Trophoblast cell (in vitro differentiated cells and primary cell): ENCODE data around the gene SERPINA1.

ENCODE experiments used
- DNase-seq, 2 donors: peaks; one replicate each; pipeline ENCODE4 v3.0.0-alpha.2; 2016
- H2AFZ ChIP-seq: 2 replicates; pipeline ENCODE4 v1.6.1; 2013; ENCODE audit warnings: low read length, moderate library complexity, mild to moderate bottlenecking; ENCODE audit not compliant: insufficient read depth, poor library complexity
- H2AK5ac ChIP-seq: 2 replicates; pipeline ENCODE4 v1.6.1; 2013; ENCODE audit warnings: mild to moderate bottlenecking, low read length
- H2BK120ac ChIP-seq: 2 replicates; pipeline ENCODE4 v1.6.1; 2013; ENCODE audit warnings: low read length, mild to moderate bottlenecking, moderate library complexity; ENCODE audit not compliant: insufficient read depth, poor library complexity
- H2BK12ac ChIP-seq: 2 replicates; pipeline ENCODE4 v1.6.1; 2013; ENCODE audit warnings: mild to moderate bottlenecking, low read length, moderate library complexity
- H2BK5ac ChIP-seq: 2 replicates; pipeline ENCODE4 v1.6.1; 2013; ENCODE audit warnings: low read length, low read depth, moderate library complexity, mild to moderate bottlenecking; ENCODE audit not compliant: poor library complexity
- H3K14ac ChIP-seq: 2 replicates; pipeline ENCODE4 v1.6.1; 2013; ENCODE audit warnings: mild to moderate bottlenecking, low read length
- H3K18ac ChIP-seq: 2 replicates; pipeline ENCODE4 v1.6.1; 2013; ENCODE audit warnings: mild to moderate bottlenecking, low read length
- H3K23ac ChIP-seq: 2 replicates; pipeline ENCODE4 v1.6.1; 2013; ENCODE audit warnings: low read length
- H3K27ac ChIP-seq: 2 replicates; pipeline ENCODE4 v1.5.1; 2013; ENCODE audit warnings: low read depth, mild to moderate bottlenecking, inconsistent platforms, low read length, moderate library complexity
- H3K27me3 ChIP-seq: 2 replicates; pipeline ENCODE4 v1.6.1; 2013; ENCODE audit warnings: inconsistent platforms, mild to moderate bottlenecking, low read length, moderate library complexity; ENCODE audit not compliant: insufficient read depth
- H3K36me3 ChIP-seq, 2 experiments: 1 replicate in 1 of 2; 2 replicates in 1 of 2; pipeline ENCODE4 v1.6.1; 2013; ENCODE audit warnings: low read length in 2 of 2, mild to moderate bottlenecking in 2 of 2, moderate library complexity in 1 of 2; ENCODE audit not compliant: insufficient read depth in 2 of 2, control insufficient read depth in 1 of 2
- H3K4ac ChIP-seq: 2 replicates; pipeline ENCODE4 v1.6.1; 2013; ENCODE audit warnings: low read depth, mild to moderate bottlenecking, low read length, moderate library complexity
- H3K4me1 ChIP-seq, 2 experiments: 1 replicate in 1 of 2; 2 replicates in 1 of 2; pipeline ENCODE4 v1.6.1; 2013; ENCODE audit warnings: low read length in 2 of 2, mild to moderate bottlenecking in 2 of 2, moderate library complexity in 1 of 2; ENCODE audit not compliant: insufficient read depth in 2 of 2, control insufficient read depth in 1 of 2
- H3K4me2 ChIP-seq: 2 replicates; pipeline ENCODE4 v1.6.1; 2013; ENCODE audit warnings: inconsistent platforms, mild to moderate bottlenecking, low read length, moderate library complexity
- H3K4me3 ChIP-seq: 2 replicates; pipeline ENCODE4 v1.5.1; 2013; ENCODE audit warnings: mild to moderate bottlenecking, low read depth, low read length, inconsistent platforms
- H3K79me1 ChIP-seq: one replicate; pipeline ENCODE4 v1.6.1; 2013; ENCODE audit warnings: low read length
- H3K79me2 ChIP-seq: 2 replicates; pipeline ENCODE4 v1.6.1; 2013; ENCODE audit warnings: low read length, mild to moderate bottlenecking; ENCODE audit not compliant: control insufficient read depth, insufficient read depth, poor library complexity
- H3K9ac ChIP-seq: 2 replicates; pipeline ENCODE4 v1.6.1; 2013; ENCODE audit warnings: mild to moderate bottlenecking, low read length
- H3K9me3 ChIP-seq: 2 replicates; pipeline ENCODE4 v1.6.1; 2013; ENCODE audit warnings: low read depth, mild to moderate bottlenecking, control low read depth, inconsistent platforms, low read length; ENCODE audit not compliant: insufficient read depth
- H4K12ac ChIP-seq: 2 replicates; pipeline ENCODE4 v1.6.1; 2013; ENCODE audit warnings: low read depth, mild to moderate bottlenecking, low read length, moderate library complexity
- H4K8ac ChIP-seq: 2 replicates; pipeline ENCODE4 v1.6.1; 2013; ENCODE audit warnings: low read depth, mild to moderate bottlenecking, low read length, moderate library complexity
- H4K91ac ChIP-seq: one replicate; pipeline ENCODE4 v1.6.1; 2013; ENCODE audit warnings: low read depth, mild to moderate bottlenecking, low read length, moderate library complexity
- WGBS: extraction: QIAGEN DNeasy Blood & Tissue Kit; methylation state at CpG from one replicate; pipeline ENCODE4 v1.1.7; 2013; ENCODE audit warnings: missing lambda C conversion rate; ENCODE audit not compliant: insufficient read length, insufficient coverage; ENCODE audit errors: extremely low coverage; 5-methylcytosine and 5-hydroxymethylcytosine counted together

Gene SERPINA1

GRCh38 chr14:94334872-94335271, 53.5 kb downstream of the SERPINA1 start:
- no peak overlapping the region for H4K12ac ChIP-seq
- H3K23ac ChIP-seq, result no peak overlapping the region
- H3K79me1 ChIP-seq, result no peaks in the 10 kb centered on the region
- H3K27ac ChIP-seq, result no peak overlapping the region
- no peaks in the 10 kb centered on the region for H3K9me3 ChIP-seq
- no peaks in the 10 kb centered on the region for H3K4me1 ChIP-seq
- no peak overlapping the region for H2AFZ ChIP-seq
- no peaks in the 10 kb centered on the region for H3K79me2 ChIP-seq
- DNase-seq, result no peak
- H3K18ac ChIP-seq, result no peak overlapping the region
- no peak overlapping the region for H3K14ac ChIP-seq
- H3K27me3 ChIP-seq, result no peaks in the 10 kb centered on the region
- H2BK12ac ChIP-seq, result no peak overlapping the region
- no peaks in the 10 kb centered on the region for H3K36me3 ChIP-seq
- H2AK5ac ChIP-seq, result no peak overlapping the region
- H3K4ac ChIP-seq, result no peak overlapping the region
- no peak overlapping the region for H2BK120ac ChIP-seq
- H3K9ac ChIP-seq, result no peak overlapping the region
- H3K4me3 ChIP-seq, result no peak overlapping the region
- WGBS, result no CpG with 5 or more reads among the region's 4 CpGs
- H4K8ac ChIP-seq, result no peak overlapping the region
- H2BK5ac ChIP-seq, result no peak overlapping the region
- H4K91ac ChIP-seq, result no peak overlapping the region
- no peak overlapping the region for H3K4me2 ChIP-seq

GRCh38 chr14:94332587-94332986, 55.8 kb downstream of the SERPINA1 start:
- Histone ChIP-seq H3K4me2 (no peak overlapping the region), H2AFZ (no peak overlapping the region), H3K9me3 (no peaks in the 10 kb centered on the region), H4K8ac (no peak overlapping the region), H4K12ac (no peak overlapping the region), H3K79me1 (no peaks in the 10 kb centered on the region), H3K14ac (no peak overlapping the region), H3K27me3 (no peaks in the 10 kb centered on the region), H3K4me3 (no peak overlapping the region), H2BK120ac (no peak overlapping the region), H2BK5ac (no peak overlapping the region), H3K9ac (no peak overlapping the region), H3K36me3 (no peaks in the 10 kb centered on the region), H3K4me1 (no peaks in the 10 kb centered on the region), H4K91ac (no peak overlapping the region), H3K79me2 (no peaks in the 10 kb centered on the region), H3K4ac (no peak overlapping the region), H3K18ac (no peak overlapping the region), H3K27ac (no peak overlapping the region), H3K23ac (no peak overlapping the region), H2AK5ac (no peak overlapping the region), H2BK12ac (no peak overlapping the region)
- no peak for DNase-seq

GRCh38 chr14:94332063-94332583, 56.3 kb downstream of the SERPINA1 start:
- Histone ChIP-seq H4K8ac (no peak overlapping the region), H3K27me3 (no peaks in the 10 kb centered on the region), H2AK5ac (no peak overlapping the region), H3K79me1 (no peaks in the 10 kb centered on the region), H3K79me2 (no peaks in the 10 kb centered on the region), H3K36me3 (no peaks in the 10 kb centered on the region), H3K18ac (no peak overlapping the region), H4K91ac (no peak overlapping the region), H2BK120ac (no peak overlapping the region), H3K4me3 (no peak overlapping the region), H3K4me1 (no peaks in the 10 kb centered on the region), H3K9ac (no peak overlapping the region), H2BK12ac (no peak overlapping the region), H2BK5ac (no peak overlapping the region), H3K9me3 (no peaks in the 10 kb centered on the region), H2AFZ (no peak overlapping the region), H3K23ac (no peak overlapping the region), H3K14ac (no peak overlapping the region), H4K12ac (no peak overlapping the region), H3K4me2 (no peak overlapping the region), H3K4ac (no peak overlapping the region), H3K27ac (no peak overlapping the region)
- DNase-seq, result no peak
- no CpG with 5 or more reads among the region's 7 CpGs for WGBS

- H3K27ac ChIP-seq, result no peak overlapping the region
- H3K23ac ChIP-seq, result no peak overlapping the region
- H3K79me2 ChIP-seq, result no peaks in the 10 kb centered on the region
- no peak overlapping the region for H3K18ac ChIP-seq
- DNase-seq, result no peak
- H4K12ac ChIP-seq, result no peak overlapping the region
- no peak overlapping the region for H4K91ac ChIP-seq
- no CpG with 5 or more reads among the region's 5 CpGs for WGBS
- no peak overlapping the region for H2AK5ac ChIP-seq
- no peaks in the 10 kb centered on the region for H3K36me3 ChIP-seq
- H2BK5ac ChIP-seq, result no peak overlapping the region
- H2BK12ac ChIP-seq, result no peak overlapping the region
- no peak overlapping the region for H3K4me2 ChIP-seq
- H3K4me1 ChIP-seq, result no peaks in the 10 kb centered on the region
- H3K9ac ChIP-seq, result no peak overlapping the region
- H2AFZ ChIP-seq, result no peak overlapping the region
- no peaks in the 10 kb centered on the region for H3K9me3 ChIP-seq
- H3K4ac ChIP-seq, result no peak overlapping the region
- no peaks in the 10 kb centered on the region for H3K27me3 ChIP-seq
- no peak overlapping the region for H4K8ac ChIP-seq
- no peak overlapping the region for H2BK120ac ChIP-seq
- H3K14ac ChIP-seq, result no peak overlapping the region
- no peak overlapping the region for H3K4me3 ChIP-seq
- H3K79me1 ChIP-seq, result no peaks in the 10 kb centered on the region
Measured at GRCh38 chr14:94331462-94331861, 56.9 kb downstream of the SERPINA1 start.
